ENCODE measurements around the gene GPR183. TPM values are rescaled to one million over a fixed set of nuclear protein-coding genes. Genes with fewer than 3 reads are reported as not detected.
A peak's percentile ranks its signal among the peaks of the same experiment; 100 is the strongest.

GPR183 gene
- total RNA-seq, 1 donor = 0.36 TPM

DNA sequence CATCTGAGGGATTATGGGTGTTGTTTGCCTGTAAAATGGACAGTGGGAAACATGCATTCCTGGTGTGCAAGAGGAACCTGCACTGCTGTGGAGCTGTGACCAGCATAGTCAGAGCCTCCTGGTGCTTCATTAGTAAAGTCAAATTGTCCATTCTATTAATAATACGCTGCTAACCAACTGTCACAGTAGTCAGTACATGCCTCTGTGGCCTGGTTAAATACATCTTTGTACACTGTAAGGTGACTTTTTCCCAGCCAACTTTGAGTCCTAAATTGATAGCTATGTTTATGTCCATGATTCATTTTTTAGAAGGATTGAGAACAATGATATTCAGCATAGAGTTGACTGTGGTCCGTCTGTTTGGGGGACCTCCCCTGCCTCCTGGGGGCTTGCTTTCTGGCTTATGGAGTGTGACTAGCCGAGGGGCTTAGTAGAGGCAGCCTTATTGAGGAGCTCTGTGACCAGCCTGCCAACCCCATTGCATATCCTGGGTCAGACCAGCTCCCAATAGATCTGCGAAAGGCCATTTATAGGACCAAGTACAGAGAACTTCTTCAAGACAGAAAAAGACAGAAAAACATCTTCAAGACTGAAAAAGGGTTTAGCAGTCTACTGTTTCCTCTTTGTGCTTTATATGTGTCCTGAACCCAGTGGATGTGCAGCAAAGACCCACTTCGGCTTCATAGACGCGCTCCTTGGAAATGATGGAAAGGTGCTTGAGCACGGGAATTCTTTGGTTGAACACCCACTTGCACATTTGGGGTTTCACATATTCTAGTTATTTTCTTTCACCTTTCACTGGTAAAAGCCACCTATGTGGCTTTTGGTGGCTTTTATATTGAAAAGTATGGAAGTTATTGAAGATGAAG is 4.3 kb downstream of the GPR183 start:
- peaks cover 10% of the 10 kb centered on the region for H3K79me2 ChIP-seq (ENCODE audit: insufficient read depth, low read length)
- H3K4me1 ChIP-seq (ENCODE audit: insufficient read depth, low read length) = peaks cover 8% of the 10 kb centered on the region
- H3K9me3 ChIP-seq (ENCODE audit: low read depth, low read length) = no peaks in the 10 kb centered on the region
- TF ChIP-seq, protein P1, sequence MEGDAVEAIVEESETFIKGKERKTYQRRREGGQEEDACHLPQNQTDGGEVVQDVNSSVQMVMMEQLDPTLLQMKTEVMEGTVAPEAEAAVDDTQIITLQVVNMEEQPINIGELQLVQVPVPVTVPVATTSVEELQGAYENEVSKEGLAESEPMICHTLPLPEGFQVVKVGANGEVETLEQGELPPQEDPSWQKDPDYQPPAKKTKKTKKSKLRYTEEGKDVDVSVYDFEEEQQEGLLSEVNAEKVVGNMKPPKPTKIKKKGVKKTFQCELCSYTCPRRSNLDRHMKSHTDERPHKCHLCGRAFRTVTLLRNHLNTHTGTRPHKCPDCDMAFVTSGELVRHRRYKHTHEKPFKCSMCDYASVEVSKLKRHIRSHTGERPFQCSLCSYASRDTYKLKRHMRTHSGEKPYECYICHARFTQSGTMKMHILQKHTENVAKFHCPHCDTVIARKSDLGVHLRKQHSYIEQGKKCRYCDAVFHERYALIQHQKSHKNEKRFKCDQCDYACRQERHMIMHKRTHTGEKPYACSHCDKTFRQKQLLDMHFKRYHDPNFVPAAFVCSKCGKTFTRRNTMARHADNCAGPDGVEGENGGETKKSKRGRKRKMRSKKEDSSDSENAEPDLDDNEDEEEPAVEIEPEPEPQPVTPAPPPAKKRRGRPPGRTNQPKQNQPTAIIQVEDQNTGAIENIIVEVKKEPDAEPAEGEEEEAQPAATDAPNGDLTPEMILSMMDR (IDR thresholded peaks at IDR 0.05; ENCODE audit: extremely low read depth, low read depth, low read length) = no peak
- H3K27me3 ChIP-seq (ENCODE audit: insufficient read depth, low read length) = no peaks in the 10 kb centered on the region
- peak; percentile 25 for DNase-seq (ENCODE audit: insufficient read length, low spot score, missing footprints)
- H3K4me3 ChIP-seq (ENCODE audit: insufficient read depth, low read length) = no peak overlapping the region
- no peak overlapping the region for H3K27ac ChIP-seq (ENCODE audit: low read depth, low read length)
- H3K36me3 ChIP-seq (ENCODE audit: insufficient read depth, low read length) = no peaks in the 10 kb centered on the region
- H2AFZ ChIP-seq (ENCODE audit: low read length) = no peak overlapping the region
- H3K4me2 ChIP-seq (ENCODE audit: insufficient read depth, low read length) = no peak overlapping the region
- H4K20me1 ChIP-seq (ENCODE audit: insufficient read depth, low read length) = no peaks in the 10 kb centered on the region

DNA sequence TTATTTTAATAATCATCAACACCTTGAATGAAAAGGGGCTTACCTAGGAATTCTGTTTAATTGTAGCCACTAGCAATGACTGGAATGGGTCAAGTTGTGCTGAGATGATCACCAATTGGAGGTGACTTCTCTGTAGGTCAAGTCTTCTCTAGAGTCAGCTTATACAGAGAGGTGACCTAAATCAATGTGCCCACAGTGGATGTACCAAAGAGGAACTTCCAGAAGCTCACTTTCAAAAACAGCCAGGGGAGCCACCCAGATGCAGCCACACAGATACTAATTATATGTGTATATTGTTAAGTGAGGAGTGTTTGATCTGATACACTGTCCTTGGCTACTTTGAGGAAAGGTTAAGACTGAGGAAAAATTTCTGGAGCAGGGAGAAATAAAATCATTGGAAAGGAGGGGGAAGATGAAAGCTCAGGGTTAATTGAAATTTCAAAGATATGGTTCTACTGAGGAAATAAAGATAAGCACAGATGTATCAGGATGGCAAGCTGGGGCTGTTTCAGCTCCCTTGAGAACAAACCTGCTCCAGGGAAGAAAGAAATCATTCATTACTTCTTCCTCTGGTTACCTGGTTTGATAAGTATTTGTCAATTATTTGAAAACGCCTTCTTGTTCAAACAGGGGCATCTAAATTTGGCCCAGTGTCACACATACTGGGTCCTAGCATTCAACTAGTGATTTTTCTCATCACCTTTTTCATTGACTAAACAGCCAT is 5.1 kb downstream of the GPR183 start:
- no peaks in the 10 kb centered on the region for H3K36me3 ChIP-seq (ENCODE audit: insufficient read depth, low read length)
- no peak overlapping the region for H3K4me3 ChIP-seq (ENCODE audit: insufficient read depth, low read length)
- H2AFZ ChIP-seq (ENCODE audit: low read length) = no peak overlapping the region
- no peak overlapping the region for H3K27ac ChIP-seq (ENCODE audit: low read depth, low read length)
- H3K9me3 ChIP-seq (ENCODE audit: low read depth, low read length) = no peaks in the 10 kb centered on the region
- no peaks in the 10 kb centered on the region for H4K20me1 ChIP-seq (ENCODE audit: insufficient read depth, low read length)
- TF ChIP-seq, protein P1 (IDR thresholded peaks at IDR 0.05; ENCODE audit: extremely low read depth, low read depth, low read length) = no peak
- no peak overlapping the region for H3K4me2 ChIP-seq (ENCODE audit: insufficient read depth, low read length)
- peaks cover 4% of the 10 kb centered on the region for H3K4me1 ChIP-seq (ENCODE audit: insufficient read depth, low read length)
- H3K27me3 ChIP-seq (ENCODE audit: insufficient read depth, low read length) = no peaks in the 10 kb centered on the region
- DNase-seq (ENCODE audit: insufficient read length, low spot score, missing footprints) = peak; percentile 9
- H3K79me2 ChIP-seq (ENCODE audit: insufficient read depth, low read length) = peaks cover 10% of the 10 kb centered on the region

DNA sequence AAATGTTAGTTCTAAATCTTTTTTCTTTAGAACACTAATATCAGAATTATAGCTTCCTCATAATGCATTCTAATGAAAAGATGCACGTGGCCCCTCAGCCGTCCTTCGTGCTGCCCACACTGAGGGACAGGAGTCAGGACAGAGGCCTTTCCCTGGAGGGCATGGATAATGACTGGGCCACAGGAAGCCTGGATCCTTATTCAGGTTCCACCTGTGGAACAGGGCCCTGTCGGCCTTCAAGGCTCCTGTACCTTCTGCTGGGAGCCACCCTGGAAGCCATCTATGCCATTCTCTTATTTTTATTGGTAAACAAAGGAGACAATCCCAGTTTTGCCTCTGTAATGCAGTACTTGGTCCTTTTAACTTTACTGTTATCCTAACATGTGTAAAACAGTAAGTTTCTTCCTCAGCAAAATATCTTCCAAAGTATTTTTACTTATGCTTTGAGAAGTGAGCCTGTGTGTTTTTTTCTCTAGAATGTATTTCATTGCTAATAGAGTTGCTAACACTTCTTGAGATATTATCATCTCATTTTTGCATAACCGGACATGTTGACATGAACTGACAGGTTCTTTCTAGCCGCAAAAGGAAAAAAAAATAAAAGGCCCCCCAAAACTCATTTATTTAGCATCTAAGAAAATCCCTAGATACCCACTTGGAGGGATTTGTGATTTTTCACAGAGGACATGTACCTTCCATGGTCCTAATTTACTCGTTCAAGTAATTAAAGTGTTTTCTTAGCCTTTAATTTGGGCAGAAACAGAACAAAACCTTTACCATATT is 6.0 kb downstream of the GPR183 start:
- Histone ChIP-seq H4K20me1 (ENCODE audit: insufficient read depth, low read length) (no peaks in the 10 kb centered on the region), H3K27me3 (ENCODE audit: insufficient read depth, low read length) (no peaks in the 10 kb centered on the region), H3K4me1 (ENCODE audit: insufficient read depth, low read length) (peaks cover 12% of the 10 kb centered on the region), H2AFZ (ENCODE audit: low read length) (no peak overlapping the region), H3K79me2 (ENCODE audit: insufficient read depth, low read length) (peaks cover 10% of the 10 kb centered on the region), H3K4me3 (ENCODE audit: insufficient read depth, low read length) (no peak overlapping the region), H3K9me3 (ENCODE audit: low read depth, low read length) (no peaks in the 10 kb centered on the region), H3K4me2 (ENCODE audit: insufficient read depth, low read length) (no peak overlapping the region), H3K36me3 (ENCODE audit: insufficient read depth, low read length) (no peaks in the 10 kb centered on the region), H3K27ac (ENCODE audit: low read depth, low read length) (no peak overlapping the region)
- no peak for DNase-seq (ENCODE audit: insufficient read length, low spot score, missing footprints)
- TF ChIP-seq, protein P1 (IDR thresholded peaks at IDR 0.05; ENCODE audit: extremely low read depth, low read depth, low read length) = no peak
